ENCODE results near the gene PPP1R2. TPM values are rescaled to one million over a fixed set of nuclear protein-coding genes. Genes with fewer than 3 reads are reported as not detected.

PPP1R2 gene
- 114 and 127 TPM in 2 replicates for total RNA-seq

DNA sequence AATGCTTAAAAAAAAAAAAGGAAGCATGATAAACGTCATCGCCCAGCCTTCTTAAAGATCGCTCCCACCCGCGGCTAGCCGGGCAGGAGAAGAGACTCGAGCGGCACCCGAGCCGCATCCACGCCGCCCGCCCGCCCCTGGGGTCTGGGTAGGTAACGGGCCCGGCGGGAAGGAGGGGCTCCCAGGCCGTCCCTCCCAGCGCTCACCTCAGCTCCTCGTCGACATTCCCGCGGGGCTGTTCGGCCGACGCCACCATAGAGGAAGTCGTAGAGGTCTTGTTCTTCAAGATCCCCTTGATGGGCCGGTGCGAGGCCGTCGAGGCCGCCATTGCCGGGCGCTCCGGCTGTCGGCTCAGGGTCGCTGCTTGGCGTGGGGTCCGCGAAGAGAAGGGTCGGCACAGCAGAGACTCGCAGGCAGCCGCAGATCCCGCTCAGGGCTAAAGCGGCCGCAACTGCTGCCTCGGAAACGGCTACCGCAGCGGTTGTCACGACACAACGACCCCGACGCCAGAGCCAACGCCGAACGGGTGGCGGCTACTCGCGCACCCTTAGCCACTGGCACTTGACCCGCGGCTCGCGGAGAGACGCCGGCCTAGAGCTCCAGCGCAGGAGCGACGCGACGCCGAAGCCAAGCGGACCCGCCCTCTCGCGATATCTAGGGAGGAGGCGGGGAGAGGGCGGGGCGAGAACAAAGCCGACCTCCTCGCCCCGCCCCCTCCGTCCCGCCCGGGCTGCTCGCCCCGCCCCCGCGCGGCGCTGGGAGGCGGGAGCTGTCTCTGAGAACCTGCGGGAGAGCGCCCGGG, at the start of gene PPP1R2:
TSS of gene PPP1R2 (minus strand) at position 628 of the 802 bp plus-strand sequence. CDS start at position 328, 300 bp downstream.

DNA sequence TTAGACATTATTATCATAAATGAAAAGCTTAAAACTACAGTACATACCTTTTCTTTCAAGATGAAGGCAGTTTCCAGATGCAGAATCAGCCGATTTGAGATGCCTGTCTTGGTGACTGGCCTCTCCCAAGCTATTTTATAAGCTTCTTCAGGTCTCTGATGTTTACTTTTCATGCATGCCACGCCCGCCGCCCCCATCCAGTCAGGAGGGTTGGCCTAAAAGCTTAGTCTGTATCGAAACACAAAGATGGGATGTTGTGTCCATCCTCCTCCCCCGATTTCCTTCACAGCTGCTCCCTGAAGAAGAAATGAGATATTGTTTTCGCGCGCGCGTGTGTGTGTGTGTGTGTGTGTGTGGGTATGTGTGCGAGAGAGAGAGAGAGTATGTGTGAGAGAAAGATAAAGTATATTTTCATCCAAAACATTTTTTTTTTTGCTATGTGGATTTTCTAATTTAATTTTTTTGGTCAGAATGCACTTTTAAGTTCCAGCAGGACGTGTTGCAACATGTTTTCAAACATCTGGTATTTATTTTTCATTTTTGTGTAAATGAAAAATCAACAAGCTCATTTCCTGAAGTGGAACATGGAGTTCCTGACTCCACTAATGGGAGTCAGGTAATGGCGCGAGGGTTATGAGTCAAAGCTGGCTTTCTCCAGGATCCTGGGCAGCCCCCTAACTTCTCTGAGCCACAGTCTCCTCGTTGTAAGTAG, 40.9 kb upstream of the PPP1R2 start, which contains the start of gene APOD:
TSS of gene APOD (minus strand) at position 110 of the 712 bp plus-strand sequence. CDS start 4,479 bp downstream, outside the sequence.

Small RNAs within 50 kb of the gene (small RNA-seq; reads per million reads assigned to genes)
- gene RN7SL73P = not detected
- gene RNU6ATAC24P = not detected

Other genes starting within 250 kb of the PPP1R2 start
- 50.3 and 72.4 TPM in 2 replicates for gene ACAP2, start 100.3 kb downstream of the PPP1R2 start, total RNA-seq
- gene APOD, start 40.6 kb upstream of the PPP1R2 start, total RNA-seq = 5.7 and 7.2 TPM in 2 replicates
- gene MUC20, start 177.7 kb upstream of the PPP1R2 start, total RNA-seq = 0.38 and 2.0 TPM in 2 replicates